WERI-Rb-1 (cell line): Measurements from ENCODE around the gene RELN.

Source experiments
- DNase-seq: peaks from one replicate; pipeline ENCODE4 v3.0.0-alpha.2; 2020
- H3K27ac ChIP-seq: fragments of 250-450 bp; sonication (Bioruptor Pico); 2 replicates; pipeline ENCODE4 v1.5.1; 2020; ENCODE audit warnings: mild to moderate bottlenecking, moderate library complexity
- H3K27me3 ChIP-seq: fragments of 250-450 bp; sonication (Bioruptor Pico); 2 replicates; pipeline ENCODE4 v1.5.1; 2021; ENCODE audit warnings: mild to moderate bottlenecking, low read depth, moderate library complexity; ENCODE audit not compliant: insufficient read depth, severe bottlenecking
- H3K36me3 ChIP-seq: fragments of 250-450 bp; sonication (Bioruptor Pico); 2 replicates; pipeline ENCODE4 v1.5.1; 2020; ENCODE audit warnings: mild to moderate bottlenecking, moderate library complexity
- H3K4me3 ChIP-seq: 2 replicates; pipeline ENCODE4 v1.5.1; 2011; ENCODE audit warnings: low read depth, mild to moderate bottlenecking, control low read depth, low read length
- H3K9me3 ChIP-seq: fragments of 250-450 bp; sonication (Bioruptor Pico); 2 replicates; pipeline ENCODE4 v1.5.1; 2021; ENCODE audit warnings: mild to moderate bottlenecking, moderate library complexity; ENCODE audit not compliant: severe bottlenecking
- CTCF ChIP-seq: IDR thresholded peaks from 2 replicates; pipeline ENCODE4 v1.5.1; 2011; ENCODE audit warnings: low read depth, mild to moderate bottlenecking, control low read depth, inconsistent platforms, low read length

Gene RELN

GRCh38 chr7:104032486-104032885, 43.0 kb upstream of the RELN start:
- Histone ChIP-seq H3K36me3 (no peaks in the 10 kb centered on the region), H3K9me3 (no peaks in the 10 kb centered on the region), H3K27ac (no peak overlapping the region), H3K4me3 (no peak overlapping the region), H3K27me3 (no peaks in the 10 kb centered on the region)
- no peak for DNase-seq
- TF ChIP-seq CTCF = no peak

GRCh38 chr7:104029765-104030164, 40.3 kb upstream of the RELN start:
- H3K9me3 ChIP-seq = no peaks in the 10 kb centered on the region
- H3K36me3 ChIP-seq = no peaks in the 10 kb centered on the region
- no peak overlapping the region for H3K27ac ChIP-seq
- H3K4me3 ChIP-seq = no peak overlapping the region
- DNase-seq = no peak
- no peak for TF ChIP-seq CTCF
- H3K27me3 ChIP-seq = no peaks in the 10 kb centered on the region

GRCh38 chr7:104024632-104025031, 35.2 kb upstream of the RELN start:
- H3K27ac ChIP-seq = no peak overlapping the region
- no peaks in the 10 kb centered on the region for H3K9me3 ChIP-seq
- no peaks in the 10 kb centered on the region for H3K27me3 ChIP-seq
- H3K36me3 ChIP-seq = no peaks in the 10 kb centered on the region
- DNase-seq = no peak
- no peak overlapping the region for H3K4me3 ChIP-seq
- no peak for TF ChIP-seq CTCF

- DNase-seq = no peak
- Histone ChIP-seq H3K27ac (no peak overlapping the region), H3K27me3 (no peaks in the 10 kb centered on the region), H3K9me3 (no peaks in the 10 kb centered on the region), H3K36me3 (no peaks in the 10 kb centered on the region), H3K4me3 (no peak overlapping the region)
- no peak for TF ChIP-seq CTCF
Measured at GRCh38 chr7:104023100-104023499, 33.6 kb upstream of the RELN start.

GRCh38 chr7:104018425-104018824, 29.0 kb upstream of the RELN start:
- H3K9me3 ChIP-seq = no peaks in the 10 kb centered on the region

More at GRCh38 chr7:104018425-104018824, 29.0 kb upstream of the RELN start:
- Histone ChIP-seq H3K4me3 (no peak overlapping the region), H3K27me3 (no peaks in the 10 kb centered on the region), H3K36me3 (no peaks in the 10 kb centered on the region), H3K27ac (no peak overlapping the region)
- TF ChIP-seq CTCF = no peak
- DNase-seq = no peak
